HCT116 (cell line): ENCODE measurements around the gene SFXN4. TPM values are rescaled to one million over a fixed set of nuclear protein-coding genes. Genes with fewer than 3 reads are reported as not detected.

Experiments
- ATAC-seq: fragments of 200-7000 bp; cut with Tn5 transposase; 2 replicates; pipeline ENCODE4 v1.9.1; 2020; ENCODE audit warnings: mild to moderate bottlenecking, moderate library complexity
- BruUV-seq: library from RNA; stranded (reverse); fragments of 400-500 nt; replicated peaks from 2 replicates; lab custom pipeline; 2021; lab: Mats Ljungman, UMichigan
- CTCF ChIA-PET: fragments of 300-600 bp; sonication (Branson Sonifier 250); formaldehyde crosslinking; loops from one replicate; lab custom pipeline; 2021; ENCODE audit warnings: antibody characterized with exemption; lab: Charles Lee
- POLR2A ChIA-PET: fragments of 300-600, 350-600 bp; sonication (Branson Sonifier 250); formaldehyde crosslinking; loops from one replicate; lab custom pipeline; 2021; ENCODE audit warnings: antibody characterized with exemption; lab: Charles Lee
- RAD21 ChIA-PET, 2 experiments: fragments of 300-600 bp; sonication (Branson Sonifier 250); formaldehyde crosslinking; loops; one replicate each; lab custom pipeline; 2023; ENCODE audit warnings: low total read pairs in 2 of 2; ENCODE audit not compliant: uncharacterized antibody in 2 of 2, unreplicated experiment in 2 of 2, low non-redundant PET in 1 of 2; lab: Charles Lee
- DNase-seq: peaks from one replicate; pipeline ENCODE4 v3.0.0-alpha.2; 2010; ENCODE audit warnings: low read depth, low spot score
- H2AFZ ChIP-seq: fragments of 200-600 bp; shearing (Covaris generic), sonication (generic); 2 replicates; pipeline ENCODE4 v1.6.1; 2017; ENCODE audit warnings: low read depth, mixed run types, mixed read lengths, antibody characterized with exemption, low read length; ENCODE audit not compliant: poor library complexity, severe bottlenecking
- H3K27ac ChIP-seq: 2 replicates; pipeline ENCODE4 v1.5.1; 2012; ENCODE audit warnings: low read depth, low read length
- H3K27me3 ChIP-seq: fragments of 200-600 bp; sonication (generic); 2 replicates; pipeline ENCODE4 v1.6.1; 2016; ENCODE audit warnings: mixed run types, low read length, mixed read lengths; ENCODE audit not compliant: insufficient read depth
- H3K36me3 ChIP-seq, 2 experiments: fragments of 200-500 bp in 1 of 2; fragments of 200-600 bp in 1 of 2; sonication (Bioruptor generic) in 1 of 2; sonication (generic) in 1 of 2; 2 replicates each; pipeline versions ENCODE4 v1.5.1 to v1.6.1; 2014 to 2016; ENCODE audit warnings: low read length in 2 of 2, inconsistent platforms in 1 of 2, mixed read lengths in 1 of 2, mixed run types in 1 of 2; ENCODE audit not compliant: insufficient read depth in 2 of 2, control insufficient read depth in 1 of 2
- H3K4me1 ChIP-seq, 2 experiments: fragments of 200-600 bp in 1 of 2; sonication (generic) in 1 of 2; 2 replicates each; pipeline versions ENCODE4 v1.5.1 to v1.6.1; 2012 to 2017; ENCODE audit warnings: low read length in 2 of 2, inconsistent platforms in 1 of 2, mild to moderate bottlenecking in 1 of 2, mixed read lengths in 1 of 2, mixed run types in 1 of 2, moderate library complexity in 1 of 2; ENCODE audit not compliant: insufficient read depth in 2 of 2, control insufficient read depth in 1 of 2
- H3K4me2 ChIP-seq: fragments of 200-600 bp; sonication (generic); 2 replicates; pipeline ENCODE4 v1.6.1; 2017; ENCODE audit warnings: mixed run types, low read length, mixed read lengths
- H3K4me3 ChIP-seq, 2 experiments: fragments of 200-600 bp in 1 of 2; sonication (generic) in 1 of 2; replicated peaks in 1 of 2; 2 replicates each; pipeline ENCODE4 v1.5.1; 2011 to 2016; ENCODE audit warnings: low read length in 2 of 2, control low read depth in 1 of 2, low read depth in 1 of 2, mild to moderate bottlenecking in 1 of 2, mixed read lengths in 1 of 2, mixed run types in 1 of 2
- H3K79me2 ChIP-seq: fragments of 200-600 bp; sonication (generic); 2 replicates; pipeline ENCODE4 v1.6.1; 2017; ENCODE audit warnings: mild to moderate bottlenecking, mixed run types, low read length, moderate library complexity, mixed read lengths; ENCODE audit not compliant: insufficient read depth
- H3K9ac ChIP-seq: fragments of 200-600 bp; sonication (generic); 2 replicates; pipeline ENCODE4 v1.6.1; 2016; ENCODE audit warnings: low read length, mixed read lengths
- H3K9me2 ChIP-seq: fragments of 200-600 bp; sonication (generic), shearing (Covaris generic); 2 replicates; pipeline ENCODE4 v1.6.1; 2017; ENCODE audit warnings: mixed run types, mild to moderate bottlenecking, moderate library complexity; ENCODE audit not compliant: insufficient read depth
- H3K9me3 ChIP-seq, 2 experiments: fragments of 200-500 bp in 1 of 2; fragments of 200-600 bp in 1 of 2; sonication (Bioruptor generic) in 1 of 2; sonication (generic) in 1 of 2; 2 replicates each; pipeline ENCODE4 v1.6.1; 2014 to 2017; ENCODE audit warnings: low read length in 2 of 2, mixed read lengths in 2 of 2, inconsistent platforms in 1 of 2, low read depth in 1 of 2, mild to moderate bottlenecking in 1 of 2, mixed run types in 1 of 2, moderate library complexity in 1 of 2; ENCODE audit not compliant: control insufficient read depth in 1 of 2, insufficient read depth in 1 of 2
- H4K20me1 ChIP-seq: fragments of 200-600 bp; sonication (generic), shearing (Covaris generic); 2 replicates; pipeline ENCODE4 v1.6.1; 2017; ENCODE audit warnings: mixed run types, mild to moderate bottlenecking, moderate library complexity; ENCODE audit not compliant: insufficient read depth
- EGR1 ChIP-seq: IDR thresholded peaks from 2 replicates; pipeline ENCODE4 v1.6.1; 2012; ENCODE audit warnings: low read depth
- ELF1 ChIP-seq: IDR thresholded peaks from 2 replicates; pipeline ENCODE4 v1.6.1; 2012; ENCODE audit warnings: low read depth, borderline replicate concordance
- EZH2 ChIP-seq: fragments of 200-600 bp; sonication (generic); IDR thresholded peaks from 2 replicates; pipeline ENCODE4 v1.6.1; 2017; ENCODE audit warnings: antibody characterized with exemption, mixed run types
- EZH2phosphoT487 ChIP-seq: fragments of 200-600 bp; IDR thresholded peaks from 2 replicates; pipeline ENCODE4 v1.6.1; 2018; ENCODE audit warnings: antibody characterized with exemption, borderline replicate concordance
- FOSL1 ChIP-seq: IDR thresholded peaks from 2 replicates; pipeline ENCODE4 v1.6.1; 2012; ENCODE audit warnings: low read depth
- POLR2A ChIP-seq: IDR thresholded peaks from 2 replicates; pipeline ENCODE4 v1.7.0; 2011; ENCODE audit warnings: borderline replicate concordance; ENCODE audit not compliant: insufficient read depth, insufficient read length; ENCODE audit errors: extremely low read depth
- POLR2AphosphoS5 ChIP-seq: IDR thresholded peaks from 2 replicates; pipeline ENCODE4 v1.6.1; 2011; ENCODE audit warnings: mild to moderate bottlenecking, low read depth, low read length, moderate library complexity
- RAD21 ChIP-seq: IDR thresholded peaks from 2 replicates; pipeline ENCODE4 v1.6.1; 2012; ENCODE audit warnings: low read depth, mild to moderate bottlenecking
- SIN3A ChIP-seq: IDR thresholded peaks from 2 replicates; pipeline ENCODE4 v1.6.1; 2012; ENCODE audit warnings: low read depth
- TCF7L2 ChIP-seq: IDR thresholded peaks from 2 replicates; pipeline ENCODE4 v1.7.0; 2011; ENCODE audit warnings: borderline replicate concordance, inconsistent platforms; ENCODE audit not compliant: insufficient read depth, insufficient read length; ENCODE audit errors: extremely low read depth
- YY1 ChIP-seq: IDR thresholded peaks from 2 replicates; pipeline ENCODE4 v1.6.1; 2011; ENCODE audit warnings: low read length, low read depth, moderate library complexity, mild to moderate bottlenecking; ENCODE audit not compliant: insufficient replicate concordance; ENCODE audit errors: extremely low read depth
- intact Hi-C: fragments of 100-400 bp; cut with micrococcal nuclease; formaldehyde crosslinking; loops from 2 replicates; pipeline ENCODE4 v1.10.0; 2022
- total RNA-seq: library from RNA; stranded (reverse); gene quantifications from one replicate; pipeline ENCODE4 v1.2.1, GENCODE V29; 2021; ENCODE audit not compliant: unreplicated experiment
- TF ChIP-seq, protein P1 (sequence below): IDR thresholded peaks from 2 replicates; pipeline ENCODE4 v1.6.1; 2012
- TF ChIP-seq, protein P2 (sequence below): IDR thresholded peaks from 2 replicates; pipeline ENCODE4 v1.6.1; 2011; ENCODE audit warnings: mild to moderate bottlenecking, low read length, moderate library complexity; ENCODE audit not compliant: insufficient replicate concordance; ENCODE audit errors: extremely low read depth
- TF ChIP-seq, protein P3 (sequence below): IDR thresholded peaks from 2 replicates; pipeline ENCODE4 v1.6.1; 2012
- TF ChIP-seq, protein P4 (sequence below): IDR thresholded peaks from 2 replicates; pipeline ENCODE4 v1.6.1; 2012; ENCODE audit warnings: low read depth
- TF ChIP-seq, protein P5 (sequence below), 3 experiments: fragments of 200-600 bp in 1 of 3; sonication (generic) in 1 of 3; IDR thresholded peaks in 2 of 3; conservative IDR thresholded peaks in 1 of 3; 2 replicates each; pipeline ENCODE4 v1.5.1; 2012 to 2017; ENCODE audit warnings: low read depth in 2 of 3, low read length in 2 of 3, antibody characterized with exemption in 1 of 3, borderline replicate concordance in 1 of 3, control low read depth in 1 of 3, mild to moderate bottlenecking in 1 of 3, mixed read lengths in 1 of 3, mixed run types in 1 of 3, moderate library complexity in 1 of 3; ENCODE audit not compliant: insufficient read depth in 1 of 3

Gene SFXN4
- total RNA-seq, 1 experiment from 2014 or later = 58.2 TPM

DNA sequence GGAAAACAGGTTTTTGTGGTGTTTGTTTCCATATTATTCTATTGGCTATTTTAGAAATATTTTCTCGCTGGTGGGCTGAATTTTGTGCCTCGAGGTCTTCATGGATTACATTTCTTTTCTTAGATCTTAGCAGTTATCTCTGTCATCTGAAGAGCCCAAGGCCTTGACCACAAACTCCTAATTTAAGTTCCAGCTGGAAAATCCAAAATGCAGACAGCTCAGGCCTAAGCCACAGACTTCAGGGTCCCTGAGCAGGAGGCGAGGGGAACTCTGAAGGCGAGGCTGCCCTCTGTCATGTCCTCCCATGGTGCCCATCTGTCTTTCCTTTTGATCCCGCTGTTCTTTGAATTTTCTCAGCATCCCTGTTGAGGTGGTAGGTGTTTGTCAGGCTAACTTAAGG is 47.3 kb downstream of the SFXN4 start:
- Histone ChIP-seq H3K36me3 (peaks cover 18 to 33% of the 10 kb centered on the region in 2 experiments), H3K9ac (no peak overlapping the region), H3K4me3 (no peak overlapping the region), H3K4me2 (no peak overlapping the region), H3K27ac (no peak overlapping the region), H3K79me2 (no peaks in the 10 kb centered on the region), H4K20me1 (no peaks in the 10 kb centered on the region), H3K27me3 (no peaks in the 10 kb centered on the region), H2AFZ (no peak overlapping the region), H3K4me1 (peaks cover 4 to 13% of the 10 kb centered on the region in 2 experiments; a peak in 3 of 4 replicates), H3K9me3 (no peaks in the 10 kb centered on the region), H3K9me2 (no peaks in the 10 kb centered on the region)
- ChIA-PET CTCF (no interaction called here), RAD21 (no interaction called here), POLR2A (no interaction called here)
- no peak for TF ChIP-seq ELF1
- TF ChIP-seq, protein P1, sequence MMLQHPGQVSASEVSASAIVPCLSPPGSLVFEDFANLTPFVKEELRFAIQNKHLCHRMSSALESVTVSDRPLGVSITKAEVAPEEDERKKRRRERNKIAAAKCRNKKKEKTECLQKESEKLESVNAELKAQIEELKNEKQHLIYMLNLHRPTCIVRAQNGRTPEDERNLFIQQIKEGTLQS = no peak
- no peak for TF ChIP-seq RAD21
- TF ChIP-seq, protein P2, sequence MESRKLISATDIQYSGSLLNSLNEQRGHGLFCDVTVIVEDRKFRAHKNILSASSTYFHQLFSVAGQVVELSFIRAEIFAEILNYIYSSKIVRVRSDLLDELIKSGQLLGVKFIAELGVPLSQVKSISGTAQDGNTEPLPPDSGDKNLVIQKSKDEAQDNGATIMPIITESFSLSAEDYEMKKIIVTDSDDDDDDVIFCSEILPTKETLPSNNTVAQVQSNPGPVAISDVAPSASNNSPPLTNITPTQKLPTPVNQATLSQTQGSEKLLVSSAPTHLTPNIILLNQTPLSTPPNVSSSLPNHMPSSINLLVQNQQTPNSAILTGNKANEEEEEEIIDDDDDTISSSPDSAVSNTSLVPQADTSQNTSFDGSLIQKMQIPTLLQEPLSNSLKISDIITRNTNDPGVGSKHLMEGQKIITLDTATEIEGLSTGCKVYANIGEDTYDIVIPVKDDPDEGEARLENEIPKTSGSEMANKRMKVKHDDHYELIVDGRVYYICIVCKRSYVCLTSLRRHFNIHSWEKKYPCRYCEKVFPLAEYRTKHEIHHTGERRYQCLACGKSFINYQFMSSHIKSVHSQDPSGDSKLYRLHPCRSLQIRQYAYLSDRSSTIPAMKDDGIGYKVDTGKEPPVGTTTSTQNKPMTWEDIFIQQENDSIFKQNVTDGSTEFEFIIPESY = no peak
- TF ChIP-seq, protein P3, sequence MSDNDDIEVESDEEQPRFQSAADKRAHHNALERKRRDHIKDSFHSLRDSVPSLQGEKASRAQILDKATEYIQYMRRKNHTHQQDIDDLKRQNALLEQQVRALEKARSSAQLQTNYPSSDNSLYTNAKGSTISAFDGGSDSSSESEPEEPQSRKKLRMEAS = no peak
- no peak for TF ChIP-seq YY1
- TF ChIP-seq TCF7L2 = no peak
- TF ChIP-seq EGR1 = no peak
- TF ChIP-seq, protein P4, sequence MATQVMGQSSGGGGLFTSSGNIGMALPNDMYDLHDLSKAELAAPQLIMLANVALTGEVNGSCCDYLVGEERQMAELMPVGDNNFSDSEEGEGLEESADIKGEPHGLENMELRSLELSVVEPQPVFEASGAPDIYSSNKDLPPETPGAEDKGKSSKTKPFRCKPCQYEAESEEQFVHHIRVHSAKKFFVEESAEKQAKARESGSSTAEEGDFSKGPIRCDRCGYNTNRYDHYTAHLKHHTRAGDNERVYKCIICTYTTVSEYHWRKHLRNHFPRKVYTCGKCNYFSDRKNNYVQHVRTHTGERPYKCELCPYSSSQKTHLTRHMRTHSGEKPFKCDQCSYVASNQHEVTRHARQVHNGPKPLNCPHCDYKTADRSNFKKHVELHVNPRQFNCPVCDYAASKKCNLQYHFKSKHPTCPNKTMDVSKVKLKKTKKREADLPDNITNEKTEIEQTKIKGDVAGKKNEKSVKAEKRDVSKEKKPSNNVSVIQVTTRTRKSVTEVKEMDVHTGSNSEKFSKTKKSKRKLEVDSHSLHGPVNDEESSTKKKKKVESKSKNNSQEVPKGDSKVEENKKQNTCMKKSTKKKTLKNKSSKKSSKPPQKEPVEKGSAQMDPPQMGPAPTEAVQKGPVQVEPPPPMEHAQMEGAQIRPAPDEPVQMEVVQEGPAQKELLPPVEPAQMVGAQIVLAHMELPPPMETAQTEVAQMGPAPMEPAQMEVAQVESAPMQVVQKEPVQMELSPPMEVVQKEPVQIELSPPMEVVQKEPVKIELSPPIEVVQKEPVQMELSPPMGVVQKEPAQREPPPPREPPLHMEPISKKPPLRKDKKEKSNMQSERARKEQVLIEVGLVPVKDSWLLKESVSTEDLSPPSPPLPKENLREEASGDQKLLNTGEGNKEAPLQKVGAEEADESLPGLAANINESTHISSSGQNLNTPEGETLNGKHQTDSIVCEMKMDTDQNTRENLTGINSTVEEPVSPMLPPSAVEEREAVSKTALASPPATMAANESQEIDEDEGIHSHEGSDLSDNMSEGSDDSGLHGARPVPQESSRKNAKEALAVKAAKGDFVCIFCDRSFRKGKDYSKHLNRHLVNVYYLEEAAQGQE = no peak
- TF ChIP-seq POLR2A = no peak
- TF ChIP-seq, protein P5, sequence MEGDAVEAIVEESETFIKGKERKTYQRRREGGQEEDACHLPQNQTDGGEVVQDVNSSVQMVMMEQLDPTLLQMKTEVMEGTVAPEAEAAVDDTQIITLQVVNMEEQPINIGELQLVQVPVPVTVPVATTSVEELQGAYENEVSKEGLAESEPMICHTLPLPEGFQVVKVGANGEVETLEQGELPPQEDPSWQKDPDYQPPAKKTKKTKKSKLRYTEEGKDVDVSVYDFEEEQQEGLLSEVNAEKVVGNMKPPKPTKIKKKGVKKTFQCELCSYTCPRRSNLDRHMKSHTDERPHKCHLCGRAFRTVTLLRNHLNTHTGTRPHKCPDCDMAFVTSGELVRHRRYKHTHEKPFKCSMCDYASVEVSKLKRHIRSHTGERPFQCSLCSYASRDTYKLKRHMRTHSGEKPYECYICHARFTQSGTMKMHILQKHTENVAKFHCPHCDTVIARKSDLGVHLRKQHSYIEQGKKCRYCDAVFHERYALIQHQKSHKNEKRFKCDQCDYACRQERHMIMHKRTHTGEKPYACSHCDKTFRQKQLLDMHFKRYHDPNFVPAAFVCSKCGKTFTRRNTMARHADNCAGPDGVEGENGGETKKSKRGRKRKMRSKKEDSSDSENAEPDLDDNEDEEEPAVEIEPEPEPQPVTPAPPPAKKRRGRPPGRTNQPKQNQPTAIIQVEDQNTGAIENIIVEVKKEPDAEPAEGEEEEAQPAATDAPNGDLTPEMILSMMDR (IDR thresholded peaks at IDR 0.05 in 2 of 3, conservative IDR thresholded peaks at IDR 0.05 in 1 of 3; ENCODE audit: borderline replicate concordance in 1 of 3, insufficient read depth in 1 of 3, low read depth in 2 of 3, low read length in 2 of 3) = no peak
- TF ChIP-seq EZH2 = no peak
- TF ChIP-seq POLR2AphosphoS5 = no peak
- no peak for TF ChIP-seq SIN3A
- TF ChIP-seq EZH2phosphoT487 = no peak
- TF ChIP-seq FOSL1 = no peak
- no peak for DNase-seq
- no TSS peak for BruUV-seq
- ATAC-seq = no peak
- intact Hi-C loops = no loop called here
